HG02642 (cell line): ENCODE measurements around the gene POU6F2.
"Not testable (repeated sequence)": the region's sequence is repeated elsewhere in the genome, so short reads cannot be mapped to it uniquely, and the experiment has no call there.

Experiments
- ATAC-seq: cut with Tn5 transposase; IDR thresholded peaks from one replicate; pipeline ENCODE4 v1.9.1; 2021; ENCODE audit warnings: mild to moderate bottlenecking; ENCODE audit not compliant: unreplicated experiment, poor library complexity

Gene POU6F2

DNA sequence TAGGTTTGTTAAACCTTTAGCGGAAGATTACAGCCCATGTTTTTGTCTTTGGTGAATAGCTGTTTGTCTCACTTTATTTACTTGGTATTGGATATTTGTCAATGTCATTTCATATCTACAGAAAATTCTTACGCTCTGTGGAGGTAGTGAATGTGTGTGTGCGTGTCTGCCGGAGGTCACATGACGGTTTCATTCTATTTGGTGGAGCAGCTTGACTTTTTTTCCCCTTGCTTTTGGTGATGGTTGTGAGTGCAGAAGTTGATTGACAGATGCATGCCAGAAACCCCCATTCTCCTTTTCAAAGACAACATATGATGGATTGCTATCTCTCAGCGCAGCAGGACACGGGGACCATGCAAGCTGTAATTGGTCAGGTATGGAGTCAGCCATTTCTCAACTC lies at the start of gene POU6F2:
Gene POU6F2 (plus strand): TSS at position 225 of the 400 bp plus-strand sequence. CDS start 45 bp downstream, at position 270.
- ATAC-seq = no peak

- ATAC-seq = no peak
These were observed 49.2 kb upstream of the POU6F2 start for GRCh38 chr7:38928506-38928905.

DNA sequence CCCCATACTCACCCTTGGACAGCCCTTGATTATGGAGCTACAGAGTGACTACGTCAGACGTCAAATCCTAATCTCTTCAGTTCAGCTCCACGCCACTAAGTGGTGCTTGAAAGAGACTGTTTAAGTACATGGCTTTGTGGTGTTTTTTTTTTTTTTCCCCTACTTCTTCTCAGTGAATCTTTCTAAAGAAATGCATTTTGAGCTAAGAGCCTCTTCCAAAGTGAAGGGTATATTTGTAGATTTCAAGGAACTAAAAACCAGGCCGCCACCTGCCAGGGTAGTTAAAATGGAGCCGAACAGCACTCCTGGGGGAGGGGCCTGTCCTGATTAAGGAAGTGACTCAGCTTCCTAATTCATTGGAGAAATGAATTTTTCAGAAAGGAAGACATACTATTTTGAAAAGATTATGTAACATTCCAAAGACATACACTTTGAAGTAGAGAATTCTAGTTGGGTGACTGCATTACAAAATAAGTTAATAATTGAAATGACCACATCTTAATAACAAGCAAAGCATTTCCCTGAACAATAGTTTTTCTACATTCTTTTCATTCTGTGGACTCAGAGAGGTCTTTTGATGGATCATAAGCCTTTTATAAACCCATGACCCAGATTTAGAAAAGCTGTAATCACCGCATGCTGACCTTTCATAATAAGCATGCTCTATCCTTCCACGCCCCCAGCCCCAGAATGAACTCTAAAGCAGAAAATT lies 48.1 kb upstream of the POU6F2 start:
- ATAC-seq = no peak

- ATAC-seq = peak; percentile 79
These were observed 45.1 kb upstream of the POU6F2 start for GRCh38 chr7:38932509-38933168.

DNA sequence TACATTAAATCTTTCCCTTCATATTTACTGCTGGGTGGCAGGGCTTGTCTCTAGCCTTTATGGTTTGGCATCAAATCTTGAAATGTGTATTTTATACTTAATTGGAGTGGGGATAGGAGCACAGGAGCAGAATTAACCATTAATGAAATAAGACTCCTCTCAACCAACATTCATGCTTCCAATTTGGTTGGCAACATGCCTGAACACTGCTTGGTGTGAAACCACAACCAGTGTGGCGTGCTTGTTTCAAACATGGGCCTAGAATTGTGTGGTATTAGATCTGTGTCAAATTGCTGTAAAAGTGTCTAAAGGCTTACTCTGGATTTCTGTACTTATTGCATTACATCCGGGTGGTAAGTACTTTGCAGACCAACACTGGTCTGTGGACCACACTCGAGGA lies 43.7 kb upstream of the POU6F2 start:
- ATAC-seq = no peak

GRCh38 chr7:38934536-38934935 lies 43.2 kb upstream of the POU6F2 start:
- no peak for ATAC-seq

DNA sequence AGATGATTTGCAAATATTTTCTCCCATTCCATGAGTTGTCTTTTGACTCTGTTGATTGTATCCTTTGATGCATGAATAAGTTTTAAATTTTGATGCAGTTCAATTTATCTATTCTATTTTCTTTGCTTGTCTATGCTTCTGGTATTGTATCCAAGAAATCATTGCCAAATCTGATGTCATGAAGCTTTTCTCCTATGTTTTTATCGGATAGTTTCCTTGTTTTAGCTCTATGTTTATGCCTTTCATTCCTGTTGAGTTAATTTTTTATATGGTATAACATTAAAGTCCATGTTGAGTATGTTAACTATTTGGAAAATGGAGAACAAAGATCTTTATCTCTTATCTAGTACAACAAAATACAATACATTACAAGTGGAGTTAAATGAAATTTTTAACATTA lies 41.1 kb upstream of the POU6F2 start:
- no peak for ATAC-seq

GRCh38 chr7:38938001-38938485 lies 39.7 kb upstream of the POU6F2 start:
- no peak for ATAC-seq

GRCh38 chr7:38938589-38938988 lies 39.1 kb upstream of the POU6F2 start:
- no peak for ATAC-seq

DNA sequence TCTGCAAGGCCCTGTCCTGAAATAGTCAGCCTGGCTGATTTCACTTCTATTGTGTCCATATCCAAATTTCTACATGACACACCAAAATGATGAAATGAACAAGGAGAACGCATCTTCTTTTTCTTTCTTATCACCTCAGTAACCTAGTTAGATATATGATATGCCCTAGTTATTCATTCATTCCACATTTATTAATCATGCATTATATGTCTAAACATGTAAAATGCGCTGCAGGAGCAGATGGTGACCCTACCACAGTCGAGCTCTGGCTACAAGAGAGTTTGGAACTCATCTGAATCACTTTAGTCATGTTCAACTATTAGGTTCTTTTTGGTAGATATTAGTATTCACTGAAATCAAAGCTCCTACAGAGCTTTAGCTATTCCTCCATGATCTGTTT lies 36.9 kb upstream of the POU6F2 start:
- ATAC-seq = no peak

DNA sequence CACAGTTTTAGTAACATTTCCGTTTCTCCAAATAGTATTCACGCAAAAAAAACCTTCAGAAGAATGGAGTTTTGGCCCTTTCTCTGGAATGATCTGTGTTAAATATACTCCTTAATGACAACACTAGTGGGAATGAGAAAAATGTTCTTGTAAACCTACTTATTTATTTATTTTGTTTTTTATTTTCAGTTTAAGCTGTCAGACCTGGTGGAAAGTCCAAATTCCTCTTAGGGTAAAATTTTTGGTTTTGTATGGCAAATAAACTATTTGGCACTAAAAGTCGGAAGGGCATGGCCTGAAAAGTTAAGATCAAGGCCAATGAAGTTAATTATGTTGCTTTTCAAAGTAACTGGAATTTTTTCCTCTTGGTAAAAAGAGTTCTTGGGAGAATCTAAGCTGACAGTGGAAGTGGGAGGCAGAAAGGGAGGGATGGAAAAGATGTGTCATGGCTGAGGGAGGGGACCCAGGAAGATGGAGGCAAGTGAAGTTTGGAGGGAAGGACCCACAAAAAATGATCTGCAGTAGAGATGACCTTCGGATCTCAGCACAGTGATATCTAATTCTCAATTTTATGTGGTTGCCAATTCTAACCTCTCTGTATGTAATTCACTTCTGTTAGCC lies 35.2 kb upstream of the POU6F2 start:
- no peak for ATAC-seq

- not testable (repeated sequence) for ATAC-seq
These were observed 30.2 kb upstream of the POU6F2 start for GRCh38 chr7:38947541-38947940.

DNA sequence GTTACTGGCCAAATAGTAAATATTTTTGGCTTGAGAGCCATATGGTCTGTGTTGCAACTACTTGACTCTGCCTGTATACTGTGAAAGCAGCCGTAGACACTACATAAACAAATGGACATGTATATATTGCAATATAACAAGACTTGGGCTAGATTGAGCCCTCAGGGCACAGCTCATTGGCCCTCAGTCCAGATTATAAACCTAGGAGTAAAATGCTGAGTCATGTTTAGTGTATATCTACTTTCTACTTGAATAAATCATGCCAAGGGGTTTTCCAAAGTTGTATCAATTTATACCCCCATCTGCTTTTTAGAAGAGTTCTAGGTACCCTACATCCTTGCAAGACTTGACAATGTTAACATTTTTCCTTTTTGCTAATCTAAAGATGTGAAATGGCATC lies 27.4 kb upstream of the POU6F2 start:
- ATAC-seq = no peak

GRCh38 chr7:38951213-38951612 lies 26.5 kb upstream of the POU6F2 start:
- ATAC-seq = no peak

DNA sequence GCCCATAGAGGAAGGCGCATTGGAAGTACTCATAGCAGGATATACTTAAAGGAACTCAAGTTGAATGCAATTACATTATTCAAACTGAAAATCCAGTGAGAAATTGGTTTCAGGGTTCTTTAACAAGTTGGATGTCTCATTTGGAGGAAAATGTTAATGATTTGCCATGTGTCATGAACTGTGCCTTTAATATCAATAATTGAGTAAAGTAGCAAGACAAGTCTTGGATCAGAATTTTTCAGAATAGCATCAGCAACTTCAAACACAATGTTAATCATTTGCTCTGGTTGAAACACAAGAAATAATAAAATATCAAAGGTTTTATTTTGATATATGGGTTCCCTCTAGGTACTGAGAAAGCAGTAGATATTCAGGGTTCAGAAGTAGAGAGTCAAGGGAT lies 24.5 kb upstream of the POU6F2 start:
- ATAC-seq = no peak

DNA sequence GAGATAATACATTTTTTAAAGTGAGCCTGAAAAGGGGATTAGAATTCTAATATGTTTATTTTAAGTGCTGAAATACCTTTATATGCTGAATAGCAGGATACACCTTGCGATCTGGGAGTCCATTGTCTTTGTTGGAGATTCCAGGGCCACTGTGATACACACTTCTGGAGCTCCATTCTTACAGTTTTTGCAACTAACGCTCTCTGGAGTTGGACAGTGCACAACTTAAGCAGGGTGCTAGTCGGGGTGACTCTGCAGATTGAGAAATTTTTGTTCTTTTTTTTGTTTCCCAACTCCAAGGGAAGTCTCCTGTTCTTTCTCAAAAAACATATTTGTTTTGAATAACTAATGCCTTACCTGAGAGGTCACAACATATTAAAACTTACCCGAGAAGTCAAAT lies 23.7 kb upstream of the POU6F2 start:
- no peak for ATAC-seq

DNA sequence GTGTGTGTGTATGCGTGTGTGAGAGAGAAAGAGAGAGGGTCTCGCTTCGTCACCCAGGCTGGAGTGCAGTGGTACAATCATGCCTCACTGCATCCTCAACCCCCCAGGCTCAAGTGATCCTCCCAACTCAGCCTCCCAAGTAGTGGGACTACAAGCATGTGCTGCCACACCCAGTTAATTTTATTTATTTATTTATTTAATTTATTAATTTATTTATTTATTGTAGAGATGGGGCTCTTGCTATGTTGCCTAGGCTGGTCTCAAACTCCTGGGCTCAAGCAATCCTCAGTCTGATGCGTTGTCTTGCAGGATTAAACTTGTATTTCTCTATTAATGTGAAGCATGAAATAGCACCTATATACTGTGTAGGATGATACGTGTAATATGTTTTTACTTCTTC lies 21.8 kb upstream of the POU6F2 start:
- no peak for ATAC-seq

DNA sequence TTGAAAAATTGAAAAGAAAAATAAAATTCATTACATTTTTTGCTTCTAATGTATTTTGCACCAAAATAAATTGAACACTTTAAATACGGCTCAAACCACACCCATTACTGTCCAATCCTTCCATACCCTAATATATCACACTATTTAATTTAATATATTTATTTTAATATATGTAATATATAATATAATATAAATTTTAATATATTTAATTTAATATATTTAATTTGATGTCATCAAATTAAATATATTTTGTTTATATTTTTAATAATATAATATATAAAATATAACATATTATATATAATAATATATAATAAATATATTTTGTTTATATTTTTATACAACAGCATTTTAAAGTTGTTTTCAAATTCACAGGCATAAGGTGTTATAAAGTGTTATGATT lies 15.7 kb upstream of the POU6F2 start:
- ATAC-seq = no peak

DNA sequence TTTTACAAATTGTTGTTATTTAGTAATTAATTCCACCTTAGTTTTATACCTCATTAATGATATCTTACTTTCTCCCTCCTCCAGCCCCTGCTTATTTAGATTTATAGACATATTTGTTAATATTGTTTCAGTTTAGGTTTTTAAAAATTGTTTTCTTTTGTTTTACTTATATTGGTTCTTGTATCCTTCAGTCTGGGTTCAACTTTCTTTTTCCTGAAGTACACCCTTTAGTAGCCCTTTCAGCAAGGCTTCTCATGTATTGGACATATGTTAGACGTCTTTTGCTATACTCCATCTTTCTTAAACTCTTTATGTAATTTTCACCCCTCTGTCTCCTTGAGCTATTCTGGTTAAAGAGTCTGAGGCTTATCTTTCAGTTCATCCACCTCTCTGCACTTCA lies 12.8 kb upstream of the POU6F2 start:
- no peak for ATAC-seq

- ATAC-seq = no peak
These were observed 3.9 kb upstream of the POU6F2 start for GRCh38 chr7:38973760-38974159.

DNA sequence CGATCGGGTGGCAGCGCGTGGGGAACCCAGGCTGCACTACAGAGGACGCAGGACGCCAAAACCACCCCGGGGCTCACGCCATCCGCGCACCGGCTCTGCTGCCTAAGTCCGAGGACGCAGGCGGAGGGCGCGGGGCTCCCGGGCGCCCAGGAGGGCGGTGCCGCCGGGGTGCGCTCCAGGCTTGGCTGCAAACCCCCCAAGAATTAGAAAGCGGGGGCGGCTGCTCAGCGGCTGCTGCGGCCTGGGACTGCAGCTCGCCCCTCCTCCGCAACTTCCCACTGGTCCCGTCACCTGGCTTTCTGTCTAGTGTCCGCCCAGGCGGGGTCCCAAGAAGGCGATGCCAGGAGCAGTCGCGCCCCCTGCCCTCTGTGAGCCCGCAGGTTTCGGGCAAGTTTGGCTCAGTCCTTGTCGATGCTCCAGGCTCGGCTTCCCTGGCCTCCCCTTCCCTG lies 1.7 kb upstream of the POU6F2 start:
- no peak for ATAC-seq
